Loucy (cell line): ENCODE data around the gene CFC1.
"Not testable (repeated sequence)": the region's sequence is repeated elsewhere in the genome, so short reads cannot be mapped to it uniquely, and the experiment has no call there.

ENCODE experiments used
- CTCF ChIP-seq: fragments of 200-600 bp; sonication (generic); conservative IDR thresholded peaks from 2 replicates; pipeline ENCODE4 v1.5.1; 2014; ENCODE audit warnings: mild to moderate bottlenecking, antibody characterized with exemption, low read length
- EZH2phosphoT487 ChIP-seq: fragments of 200-600 bp; IDR thresholded peaks from 2 replicates; pipeline ENCODE4 v1.6.1; 2018; ENCODE audit warnings: antibody characterized with exemption, mild to moderate bottlenecking, moderate library complexity, borderline replicate concordance

GRCh38 chr2:130596757-130597156 lies 2.6 kb downstream of the CFC1 start:
- not testable (repeated sequence) for TF ChIP-seq CTCF, EZH2phosphoT487
